NCI-H748 treated with DMSO at 0.1 percent for 48 hours (cell line): ENCODE measurements around the gene CYP27A1.
"Not testable (repeated sequence)": the region's sequence is repeated elsewhere in the genome, so short reads cannot be mapped to it uniquely, and the experiment has no call there.

Experiments used
- DNase-seq: peaks from one replicate; lab custom pipeline; 2025; lab: John Stamatoyannopoulos, UW

CYP27A1 gene

GRCh38 chr2:218832081-218832480 is 50.1 kb downstream of the CYP27A1 start:
- DNase-seq = no peak

- DNase-seq = no peak
Observed at GRCh38 chr2:218832520-218832919, 50.6 kb downstream of the CYP27A1 start.

GRCh38 chr2:218833023-218833609 is 51.2 kb downstream of the CYP27A1 start:
- no peak for DNase-seq

- no peak for DNase-seq
Observed at GRCh38 chr2:218834685-218835084, 52.7 kb downstream of the CYP27A1 start.

GRCh38 chr2:218837495-218837894 is 55.5 kb downstream of the CYP27A1 start:
- DNase-seq = no peak

- no peak for DNase-seq
Observed at GRCh38 chr2:218839430-218839829, 57.5 kb downstream of the CYP27A1 start.

GRCh38 chr2:218839888-218840287 is 57.9 kb downstream of the CYP27A1 start:
- DNase-seq = no peak

- DNase-seq = not testable (repeated sequence)
Observed at GRCh38 chr2:218844334-218844733, 62.4 kb downstream of the CYP27A1 start.

GRCh38 chr2:218846963-218847362 is 65.0 kb downstream of the CYP27A1 start:
- DNase-seq = not testable (repeated sequence)

GRCh38 chr2:218849721-218850120 is 67.8 kb downstream of the CYP27A1 start:
- DNase-seq = no peak

- no peak for DNase-seq
Observed at GRCh38 chr2:218850796-218851195, 68.8 kb downstream of the CYP27A1 start.

GRCh38 chr2:218851286-218851685 is 69.3 kb downstream of the CYP27A1 start:
- no peak for DNase-seq

GRCh38 chr2:218852911-218853667 is 71.1 kb downstream of the CYP27A1 start:
- DNase-seq = peak; percentile 52

GRCh38 chr2:218853766-218854165 is 71.8 kb downstream of the CYP27A1 start:
- no peak for DNase-seq

- no peak for DNase-seq
Observed at GRCh38 chr2:218854860-218855259, 72.9 kb downstream of the CYP27A1 start.

- DNase-seq = no peak
Observed at GRCh38 chr2:218855305-218856166, 73.6 kb downstream of the CYP27A1 start.

GRCh38 chr2:218856167-218856895 is 74.4 kb downstream of the CYP27A1 start:
- no peak for DNase-seq

GRCh38 chr2:218856896-218857243 is 74.9 kb downstream of the CYP27A1 start:
- no peak for DNase-seq

- no peak for DNase-seq
Observed at GRCh38 chr2:218857371-218858137, 75.6 kb downstream of the CYP27A1 start.

GRCh38 chr2:218858138-218858445 is 76.1 kb downstream of the CYP27A1 start:
- DNase-seq = no peak

GRCh38 chr2:218858671-218859555 is 77.0 kb downstream of the CYP27A1 start:
- no peak for DNase-seq
